ENCODE measurements around the gene ERC2.

Gene ERC2

GRCh38 chr3:56115199-56115598 lies 353.1 kb downstream of the ERC2 start:
- no peak for TF ChIP-seq TAF1 (IDR thresholded peaks at IDR 0.05; ENCODE audit: borderline replicate concordance, low read depth, low read length)
- no peak for TF ChIP-seq POLR2AphosphoS5 (IDR thresholded peaks at IDR 0.05; ENCODE audit: low read depth, low read length)
- TF ChIP-seq POLR2A (IDR thresholded peaks at IDR 0.05; ENCODE audit: low read depth, low read length): no peak
- no peak for DNase-seq (ENCODE audit: insufficient read length)
- FAIRE-seq: no peak

DNA sequence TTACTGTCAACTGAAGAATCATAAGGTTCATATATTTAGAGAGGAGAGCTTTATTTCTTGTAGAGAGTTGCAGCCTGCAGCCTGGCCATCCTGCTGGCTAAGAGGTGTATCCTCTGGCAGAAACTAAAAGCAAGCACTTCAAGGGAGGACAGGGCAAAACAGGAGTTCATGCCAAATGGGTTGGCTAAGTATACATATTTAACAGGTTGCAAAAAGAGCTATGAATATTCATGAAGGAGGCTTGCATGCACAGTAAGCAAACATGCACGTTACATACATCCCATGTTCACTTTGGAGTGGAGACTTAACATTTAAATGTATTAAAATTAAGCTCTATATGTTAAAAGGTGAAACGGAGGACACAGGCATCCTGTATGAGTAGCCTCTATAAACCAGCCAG lies 354.4 kb downstream of the ERC2 start:
- TF ChIP-seq POLR2A (IDR thresholded peaks at IDR 0.05; ENCODE audit: low read depth, low read length) (no peak), POLR2AphosphoS5 (IDR thresholded peaks at IDR 0.05; ENCODE audit: low read depth, low read length) (no peak), TAF1 (IDR thresholded peaks at IDR 0.05; ENCODE audit: borderline replicate concordance, low read depth, low read length) (no peak)

DNA sequence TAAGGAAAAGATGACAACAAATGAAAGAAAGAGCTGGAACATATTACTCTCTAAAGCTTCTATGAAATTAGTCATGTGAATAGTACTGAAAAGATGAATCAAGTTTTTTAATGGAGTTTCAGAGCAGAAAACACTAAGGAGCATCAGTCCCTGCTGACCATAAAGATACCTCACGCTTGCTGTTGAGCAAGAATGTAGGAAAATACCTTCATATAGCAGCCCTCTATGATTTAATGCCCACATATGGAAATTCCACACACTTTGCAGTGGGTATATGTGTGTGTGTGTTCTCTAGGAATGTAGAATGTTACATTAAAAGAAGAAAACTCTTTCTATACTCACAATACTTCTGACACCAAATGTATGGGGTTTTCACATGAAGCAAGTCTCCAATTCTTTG lies 355.0 kb downstream of the ERC2 start:
- DNase-seq (ENCODE audit: insufficient read length) (no peak), FAIRE-seq (no peak)
- TF ChIP-seq TAF1 (IDR thresholded peaks at IDR 0.05; ENCODE audit: borderline replicate concordance, low read depth, low read length) (no peak), POLR2A (IDR thresholded peaks at IDR 0.05; ENCODE audit: low read depth, low read length) (no peak), POLR2AphosphoS5 (IDR thresholded peaks at IDR 0.05; ENCODE audit: low read depth, low read length) (no peak)

More for the DNA sequence above, 354.4 kb downstream of the ERC2 start:
- DNase-seq (ENCODE audit: insufficient read length): no peak
- FAIRE-seq: no peak

GRCh38 chr3:56111606-56112304 lies 356.5 kb downstream of the ERC2 start:
- TF ChIP-seq POLR2AphosphoS5 (IDR thresholded peaks at IDR 0.05; ENCODE audit: low read depth, low read length) (no peak), TAF1 (IDR thresholded peaks at IDR 0.05; ENCODE audit: borderline replicate concordance, low read depth, low read length) (no peak), POLR2A (IDR thresholded peaks at IDR 0.05; ENCODE audit: low read depth, low read length) (no peak)
- no peak for DNase-seq (ENCODE audit: insufficient read length)
- FAIRE-seq: no peak

- no peak for TF ChIP-seq POLR2A (IDR thresholded peaks at IDR 0.05; ENCODE audit: low read depth, low read length)
- no peak for TF ChIP-seq TAF1 (IDR thresholded peaks at IDR 0.05; ENCODE audit: borderline replicate concordance, low read depth, low read length)
- no peak for TF ChIP-seq POLR2AphosphoS5 (IDR thresholded peaks at IDR 0.05; ENCODE audit: low read depth, low read length)
- FAIRE-seq (no peak), DNase-seq (ENCODE audit: insufficient read length) (no peak)
These were observed 357.4 kb downstream of the ERC2 start for GRCh38 chr3:56110886-56111285.

GRCh38 chr3:56107157-56107556 lies 361.1 kb downstream of the ERC2 start:
- DNase-seq (ENCODE audit: insufficient read length): no peak
- no peak for TF ChIP-seq POLR2AphosphoS5 (IDR thresholded peaks at IDR 0.05; ENCODE audit: low read depth, low read length)
- TF ChIP-seq POLR2A (IDR thresholded peaks at IDR 0.05; ENCODE audit: low read depth, low read length): no peak
- no peak for TF ChIP-seq TAF1 (IDR thresholded peaks at IDR 0.05; ENCODE audit: borderline replicate concordance, low read depth, low read length)
- no peak for FAIRE-seq

GRCh38 chr3:56102032-56102431 lies 366.2 kb downstream of the ERC2 start:
- no peak for DNase-seq (ENCODE audit: insufficient read length)
- TF ChIP-seq POLR2A (IDR thresholded peaks at IDR 0.05; ENCODE audit: low read depth, low read length) (no peak), POLR2AphosphoS5 (IDR thresholded peaks at IDR 0.05; ENCODE audit: low read depth, low read length) (no peak), TAF1 (IDR thresholded peaks at IDR 0.05; ENCODE audit: borderline replicate concordance, low read depth, low read length) (no peak)
- no peak for FAIRE-seq

- DNase-seq (ENCODE audit: insufficient read length) (no peak), FAIRE-seq (no peak)
- TF ChIP-seq POLR2AphosphoS5 (IDR thresholded peaks at IDR 0.05; ENCODE audit: low read depth, low read length) (no peak), TAF1 (IDR thresholded peaks at IDR 0.05; ENCODE audit: borderline replicate concordance, low read depth, low read length) (no peak), POLR2A (IDR thresholded peaks at IDR 0.05; ENCODE audit: low read depth, low read length) (no peak)
These were observed 366.7 kb downstream of the ERC2 start for GRCh38 chr3:56101576-56101975.

DNA sequence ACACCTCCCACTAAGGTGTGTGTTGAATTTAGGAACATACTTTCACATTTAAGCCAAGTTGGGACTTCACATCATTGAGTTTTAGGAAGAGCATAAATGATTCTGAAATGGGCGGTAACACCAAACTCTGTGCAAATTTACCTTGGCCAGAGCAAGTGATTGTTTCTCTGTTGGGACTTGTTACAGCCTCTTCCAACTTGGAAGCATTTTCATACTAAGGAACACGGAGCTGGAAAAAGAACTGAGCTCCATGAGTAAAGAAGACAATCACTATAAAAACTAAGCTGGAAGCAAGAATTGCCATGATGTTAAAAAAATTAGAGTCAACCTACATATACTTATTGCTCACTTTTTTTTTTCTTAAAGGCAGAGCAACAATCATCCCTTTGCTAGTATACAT lies 371.3 kb downstream of the ERC2 start:
- TF ChIP-seq TAF1 (IDR thresholded peaks at IDR 0.05; ENCODE audit: borderline replicate concordance, low read depth, low read length) (no peak), POLR2A (IDR thresholded peaks at IDR 0.05; ENCODE audit: low read depth, low read length) (no peak), POLR2AphosphoS5 (IDR thresholded peaks at IDR 0.05; ENCODE audit: low read depth, low read length) (no peak)
- FAIRE-seq (no peak), DNase-seq (ENCODE audit: insufficient read length) (no peak)

DNA sequence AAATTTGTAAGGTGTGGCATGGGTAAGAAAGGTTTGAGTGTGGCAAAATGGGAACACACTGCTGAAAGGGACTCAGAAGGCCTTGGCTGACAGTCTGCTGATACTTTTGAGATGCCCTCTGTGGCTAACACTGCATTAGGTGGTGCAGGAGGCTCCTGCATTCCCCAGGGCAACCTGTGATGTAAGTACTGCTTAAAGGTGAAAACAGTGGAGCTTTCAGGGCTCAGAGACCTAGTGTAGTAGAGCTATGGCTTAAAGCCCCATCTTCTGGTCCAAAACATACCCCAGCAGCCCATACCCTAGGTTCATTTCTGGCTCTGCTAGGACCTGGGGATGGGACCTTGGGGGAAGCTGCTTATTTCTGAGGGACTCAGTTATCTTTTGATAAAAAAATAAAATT lies 374.1 kb downstream of the ERC2 start:
- no peak for FAIRE-seq
- TF ChIP-seq POLR2A (IDR thresholded peaks at IDR 0.05; ENCODE audit: low read depth, low read length) (no peak), TAF1 (IDR thresholded peaks at IDR 0.05; ENCODE audit: borderline replicate concordance, low read depth, low read length) (no peak), POLR2AphosphoS5 (IDR thresholded peaks at IDR 0.05; ENCODE audit: low read depth, low read length) (no peak)
- no peak for DNase-seq (ENCODE audit: insufficient read length)

DNA sequence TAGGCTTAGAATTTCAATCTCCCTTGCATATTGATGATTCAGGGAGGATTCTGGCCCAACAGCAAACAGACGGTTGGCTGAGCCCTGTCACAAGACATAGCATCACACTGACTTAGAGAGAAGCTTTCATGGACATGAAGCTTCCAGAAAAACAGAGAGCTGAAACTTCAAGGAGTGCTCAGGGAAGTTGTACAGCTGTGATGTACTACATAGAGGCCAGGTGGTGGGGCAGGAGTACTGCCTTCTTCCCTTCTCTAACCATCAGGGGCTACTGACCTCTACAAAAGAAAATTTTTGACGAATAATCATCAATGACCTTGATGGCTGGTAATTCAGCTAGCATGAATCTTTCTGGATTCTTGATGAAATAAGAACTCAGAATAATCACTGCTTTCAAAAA lies 378.5 kb downstream of the ERC2 start:
- TF ChIP-seq POLR2A (IDR thresholded peaks at IDR 0.05; ENCODE audit: low read depth, low read length) (no peak), POLR2AphosphoS5 (IDR thresholded peaks at IDR 0.05; ENCODE audit: low read depth, low read length) (no peak), TAF1 (IDR thresholded peaks at IDR 0.05; ENCODE audit: borderline replicate concordance, low read depth, low read length) (no peak)
- no peak for FAIRE-seq
- DNase-seq (ENCODE audit: insufficient read length): no peak

- FAIRE-seq: no peak
- TF ChIP-seq TAF1 (IDR thresholded peaks at IDR 0.05; ENCODE audit: borderline replicate concordance, low read depth, low read length) (no peak), POLR2A (IDR thresholded peaks at IDR 0.05; ENCODE audit: low read depth, low read length) (no peak), POLR2AphosphoS5 (IDR thresholded peaks at IDR 0.05; ENCODE audit: low read depth, low read length) (no peak)
- no peak for DNase-seq (ENCODE audit: insufficient read length)
These were observed 380.7 kb downstream of the ERC2 start for GRCh38 chr3:56087451-56088053.

All from GM12892 (cell line).